Mucosa of rectum (tissue), 2 donors: Measurements from ENCODE around the gene SLC5A11.
"Not testable (repeated sequence)": the region's sequence is repeated elsewhere in the genome, so short reads cannot be mapped to it uniquely, and the experiment has no call there.

Experiments
- H3K27ac ChIP-seq, 2 donors: one replicate each; pipeline ENCODE4 v1.7.0; 2013; ENCODE audit warnings: inconsistent platforms in 2 of 2, low read depth in 2 of 2, low read length in 2 of 2
- H3K27me3 ChIP-seq, 2 donors: one replicate each; pipeline ENCODE4 v1.7.0; 2013; ENCODE audit warnings: low read length in 2 of 2; ENCODE audit not compliant: control insufficient read depth in 2 of 2, insufficient read depth in 2 of 2
- H3K36me3 ChIP-seq, 2 donors: one replicate each; pipeline ENCODE4 v1.7.0; 2013; ENCODE audit warnings: low read length in 2 of 2; ENCODE audit not compliant: control insufficient read depth in 2 of 2, insufficient read depth in 2 of 2
- H3K4me1 ChIP-seq, 2 donors: one replicate each; pipeline ENCODE4 v1.7.0; 2013; ENCODE audit warnings: low read length in 2 of 2, mild to moderate bottlenecking in 1 of 2; ENCODE audit not compliant: control insufficient read depth in 2 of 2, insufficient read depth in 2 of 2
- H3K4me3 ChIP-seq, 2 donors: one replicate each; pipeline ENCODE4 v1.7.0; 2013; ENCODE audit warnings: low read length in 2 of 2
- H3K9ac ChIP-seq, 2 donors: one replicate each; pipeline ENCODE4 v1.7.0; 2013; ENCODE audit warnings: low read length in 2 of 2, low read depth in 1 of 2, mild to moderate bottlenecking in 1 of 2
- H3K9me3 ChIP-seq, 2 donors: one replicate each; pipeline ENCODE4 v1.7.0; 2013; ENCODE audit warnings: low read length in 2 of 2; ENCODE audit not compliant: control insufficient read depth in 2 of 2
- donor health status: healthy.
- donor health status: Normal muscosa, but diverticular disease.

The SLC5A11 gene

GRCh38 chr16:24845726-24846547, at the start of gene SLC5A11:
SLC5A11 (plus strand) TSS chr16:24845963; CDS start chr16:24858644, 12,681 bp downstream.
- H3K4me3 ChIP-seq, result no peak within 1 kb of the TSS

GRCh38 chr16:24800586-24800985, 45.2 kb upstream of the SLC5A11 start:
- H3K27ac ChIP-seq, result no peak overlapping the region
- peaks cover 81 to 89% of the 10 kb centered on the region in 2 donors for H3K36me3 ChIP-seq
- H3K27me3 ChIP-seq, result no peaks in the 10 kb centered on the region
- H3K9me3 ChIP-seq, result no peaks in the 10 kb centered on the region
- no peak overlapping the region for H3K4me3 ChIP-seq
- H3K9ac ChIP-seq, result no peak overlapping the region
- H3K4me1 ChIP-seq, result no peaks in the 10 kb centered on the region

More at GRCh38 chr16:24845726-24846547, at the start of gene SLC5A11:
- Histone ChIP-seq H3K27me3 (no peaks in the 10 kb centered on the region), H3K36me3 (no peaks in the 10 kb centered on the region), H3K9me3 (no peaks in the 10 kb centered on the region), H3K9ac (no peak within 1 kb of the TSS), H3K4me1 (peaks cover 0 to 10% of the 10 kb centered on the region in 2 donors), H3K27ac (no peak within 1 kb of the TSS)

GRCh38 chr16:24801761-24802302, 43.9 kb upstream of the SLC5A11 start:
- no peaks in the 10 kb centered on the region for H3K4me1 ChIP-seq
- no peak overlapping the region for H3K27ac ChIP-seq
- no peak overlapping the region for H3K9ac ChIP-seq
- no peak overlapping the region for H3K4me3 ChIP-seq
- H3K36me3 ChIP-seq, result peaks cover 81 to 90% of the 10 kb centered on the region in 2 donors
- H3K9me3 ChIP-seq, result no peaks in the 10 kb centered on the region
- no peaks in the 10 kb centered on the region for H3K27me3 ChIP-seq

GRCh38 chr16:24805484-24805883, 40.3 kb upstream of the SLC5A11 start:
- H3K4me1 ChIP-seq, result no peaks in the 10 kb centered on the region
- H3K4me3 ChIP-seq, result no peak overlapping the region
- no peak overlapping the region for H3K27ac ChIP-seq
- no peaks in the 10 kb centered on the region for H3K27me3 ChIP-seq
- peaks cover 81 to 90% of the 10 kb centered on the region in 2 donors for H3K36me3 ChIP-seq
- H3K9ac ChIP-seq, result no peak overlapping the region
- no peaks in the 10 kb centered on the region for H3K9me3 ChIP-seq

GRCh38 chr16:24807301-24807700, 38.5 kb upstream of the SLC5A11 start:
- Histone ChIP-seq H3K4me1 (peaks cover 0 to under 1% of the 10 kb centered on the region in 2 donors), H3K9ac (no peak overlapping the region), H3K27me3 (no peaks in the 10 kb centered on the region), H3K36me3 (peaks cover 79 to 85% of the 10 kb centered on the region in 2 donors), H3K9me3 (no peaks in the 10 kb centered on the region), H3K4me3 (no peak overlapping the region), H3K27ac (no peak overlapping the region)

GRCh38 chr16:24810951-24811843, 34.6 kb upstream of the SLC5A11 start:
- Histone ChIP-seq H3K4me1 (peaks cover 0 to 2% of the 10 kb centered on the region in 2 donors), H3K9ac (no peak overlapping the region), H3K4me3 (no peak overlapping the region), H3K27me3 (no peaks in the 10 kb centered on the region), H3K9me3 (no peaks in the 10 kb centered on the region), H3K27ac (no peak overlapping the region), H3K36me3 (peaks cover 74 to 81% of the 10 kb centered on the region in 2 donors)

- H3K27ac ChIP-seq, H3K9me3 ChIP-seq, H3K4me1 ChIP-seq, H3K4me3 ChIP-seq, H3K27me3 ChIP-seq, H3K9ac ChIP-seq: not testable (repeated sequence)
- H3K36me3 ChIP-seq, result peaks cover 71 to 80% of the 10 kb centered on the region in 2 donors
Measured at GRCh38 chr16:24812813-24813212, 33.0 kb upstream of the SLC5A11 start.

GRCh38 chr16:24815021-24815420, 30.7 kb upstream of the SLC5A11 start:
- Histone ChIP-seq H3K36me3 (peaks cover 73% of the 10 kb centered on the region in 2 donors), H3K27ac (no peak overlapping the region), H3K27me3 (no peaks in the 10 kb centered on the region), H3K9me3 (no peaks in the 10 kb centered on the region), H3K4me3 (no peak overlapping the region), H3K9ac (no peak overlapping the region), H3K4me1 (peaks cover 0 to 2% of the 10 kb centered on the region in 2 donors)

GRCh38 chr16:24816688-24817087, 29.1 kb upstream of the SLC5A11 start:
- no peak overlapping the region for H3K27ac ChIP-seq
- no peaks in the 10 kb centered on the region for H3K9me3 ChIP-seq
- H3K36me3 ChIP-seq, result peaks cover 74 to 76% of the 10 kb centered on the region in 2 donors
- no peaks in the 10 kb centered on the region for H3K27me3 ChIP-seq
- H3K9ac ChIP-seq, result no peak overlapping the region
- peaks cover 0 to 2% of the 10 kb centered on the region in 2 donors for H3K4me1 ChIP-seq
- no peak overlapping the region for H3K4me3 ChIP-seq
